ENCODE measurements around the gene RNASEL. TPM values are rescaled to one million over a fixed set of nuclear protein-coding genes. Genes with fewer than 3 reads are reported as not detected.

Gene RNASEL
- total and polyA plus RNA-seq, 5 donors from 2014 or later = 6.2 to 10.5 (median 9.1) TPM

DNA sequence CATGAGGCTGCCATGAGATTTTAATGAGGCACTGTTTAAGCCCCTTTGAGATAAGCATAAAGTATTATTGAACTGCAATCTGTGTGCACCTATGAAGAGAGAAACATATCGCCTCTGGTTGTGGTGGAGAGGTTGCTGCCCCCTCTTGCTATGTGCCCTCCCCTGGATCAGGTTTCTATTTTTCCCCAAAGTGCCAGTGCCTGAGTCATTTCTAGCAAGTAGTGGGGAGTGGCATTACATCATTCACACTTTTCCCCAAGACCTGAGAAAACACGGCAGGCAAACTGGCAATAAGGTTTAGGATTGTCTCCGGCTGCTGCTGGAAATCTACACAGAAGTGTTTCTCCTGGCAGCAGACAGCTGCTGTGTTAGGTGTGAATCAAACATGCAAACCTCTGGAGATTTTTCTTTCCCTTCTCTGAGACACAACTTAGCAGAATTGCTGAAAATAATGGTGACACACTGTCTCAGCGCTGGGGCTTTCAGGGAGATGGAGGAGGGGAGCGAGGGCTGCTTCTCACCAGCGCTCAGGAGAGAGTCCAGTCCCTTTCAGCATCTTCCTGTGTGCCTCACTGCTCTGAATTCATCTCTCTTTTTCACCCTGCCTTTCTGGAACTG, 28.8 kb upstream of the RNASEL start:
- Histone ChIP-seq H3K9me3 (ENCODE audit: control insufficient read depth in 2 of 2, low read length in 2 of 2) (peaks cover 0 to 7% of the 10 kb centered on the region in 2 experiments), H3K27ac (ENCODE audit: insufficient read depth, low read length, poor library complexity, severe bottlenecking) (no peak overlapping the region), H3K4me3 (ENCODE audit: low read depth, low read length) (no peak overlapping the region), H3K4me1 (ENCODE audit: control insufficient read depth, insufficient read depth, low read length, poor library complexity, severe bottlenecking) (peaks cover 33% of the 10 kb centered on the region), H3K27me3 (ENCODE audit: control insufficient read depth, insufficient read depth, low read length) (no peaks in the 10 kb centered on the region), H3K36me3 (ENCODE audit: control insufficient read depth, insufficient read depth, low read length) (no peaks in the 10 kb centered on the region)
- Mint-ChIP-seq H3K4me3 (peak overlapping the region in 1 of 4 donors; percentile 88), H3K9me3 (peaks cover 0 to 9% (median 3%) of the 10 kb centered on the region in 7 donors), H3K27ac (peak overlapping the region in 1 of 3 donors; percentile 48), H3K27me3 (peaks cover 29% of the 10 kb centered on the region), H3K36me3 (peaks cover 4% of the 10 kb centered on the region), H3K4me1 (peaks cover 17 to 37% (median 27%) of the 10 kb centered on the region in 4 donors)
- DNase-seq (no peak), ATAC-seq (ENCODE audit: low read depth in 2 of 2) (no peak)

DNA sequence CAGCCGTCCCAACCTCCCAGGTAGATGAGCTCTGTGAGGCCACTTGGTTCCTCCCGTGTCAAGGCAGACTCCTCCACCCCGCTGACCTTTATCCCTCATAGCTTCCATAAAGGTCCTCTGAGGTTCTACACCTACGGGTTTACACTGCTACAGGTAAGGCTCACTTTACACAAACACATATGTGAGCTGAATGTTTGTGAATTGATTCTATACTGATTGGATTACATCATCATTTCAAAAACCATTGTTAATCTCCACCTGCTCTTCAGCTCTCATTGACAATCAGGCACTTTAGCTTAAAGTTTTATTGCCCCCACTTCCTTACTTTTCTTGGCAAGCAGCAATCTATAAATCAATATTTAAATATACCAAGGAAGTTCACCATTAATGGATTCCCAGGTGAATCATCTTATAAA, 28.0 kb upstream of the RNASEL start:
- Histone ChIP-seq H3K4me1 (ENCODE audit: control insufficient read depth, insufficient read depth, low read length, poor library complexity, severe bottlenecking) (peaks cover 33% of the 10 kb centered on the region), H3K36me3 (ENCODE audit: control insufficient read depth, insufficient read depth, low read length) (no peaks in the 10 kb centered on the region), H3K27me3 (ENCODE audit: control insufficient read depth, insufficient read depth, low read length) (no peaks in the 10 kb centered on the region), H3K27ac (ENCODE audit: insufficient read depth, low read length, poor library complexity, severe bottlenecking) (no peak overlapping the region), H3K9me3 (ENCODE audit: control insufficient read depth in 2 of 2, low read length in 2 of 2) (peaks cover 0 to 7% of the 10 kb centered on the region in 2 experiments), H3K4me3 (ENCODE audit: low read depth, low read length) (no peak overlapping the region)
- peak overlapping the region in 2 of 3 donors; percentile 83 to 94 for H3K27ac Mint-ChIP-seq
- H3K4me1 Mint-ChIP-seq = peaks cover 17 to 37% (median 27%) of the 10 kb centered on the region in 4 donors
- H3K36me3 Mint-ChIP-seq = peaks cover 4% of the 10 kb centered on the region
- no peak for DNase-seq
- no peak for ATAC-seq (ENCODE audit: low read depth in 2 of 2)
- peak overlapping the region; percentile 6 to 88 (median 66) for H3K4me3 Mint-ChIP-seq
- peaks cover 0 to 9% (median 3%) of the 10 kb centered on the region in 7 donors for H3K9me3 Mint-ChIP-seq
- peaks cover 29% of the 10 kb centered on the region for H3K27me3 Mint-ChIP-seq

DNA sequence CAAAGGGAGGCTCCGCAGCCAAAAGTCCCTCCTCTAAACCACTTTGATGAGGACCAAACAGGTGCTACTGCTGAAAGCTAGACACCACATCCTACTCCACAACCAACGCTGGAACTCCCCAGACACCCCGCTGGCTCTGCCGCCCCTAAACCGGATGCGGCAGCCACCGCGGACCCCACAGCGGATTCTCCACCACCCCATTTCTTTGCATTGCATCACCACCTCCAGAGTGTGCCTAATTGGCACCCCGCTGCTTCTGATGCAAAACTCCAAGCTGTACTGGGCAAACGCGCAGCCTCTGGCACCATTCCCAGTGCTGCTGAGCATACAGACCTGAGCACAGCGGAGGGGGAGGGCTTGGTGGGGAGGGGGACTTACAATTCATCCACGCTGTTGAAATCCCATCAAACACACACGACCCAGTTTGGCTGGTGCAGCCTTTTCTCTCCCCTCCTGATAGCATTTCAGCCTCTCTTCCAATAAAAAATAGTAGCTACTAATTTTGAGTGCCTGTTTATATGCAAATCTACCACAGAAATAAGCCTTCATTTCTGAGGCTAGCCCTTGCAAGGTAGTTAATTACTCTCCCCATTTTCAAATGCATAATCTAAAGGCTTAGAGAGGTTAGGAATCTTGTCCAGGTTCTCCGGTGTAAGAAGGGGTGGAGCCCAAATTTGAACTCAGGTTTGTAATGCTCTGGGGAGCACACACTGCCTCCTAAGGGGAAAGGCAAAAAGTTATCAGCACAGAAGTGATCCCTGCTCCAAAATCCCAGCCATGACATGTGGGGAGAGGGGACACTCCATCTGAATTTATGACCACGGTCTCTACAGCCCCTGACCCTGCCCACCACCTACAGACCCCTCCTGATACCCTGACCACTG, 27.3 kb upstream of the RNASEL start:
- Histone ChIP-seq H3K27ac (ENCODE audit: insufficient read depth, low read length, poor library complexity, severe bottlenecking) (no peak overlapping the region), H3K4me1 (ENCODE audit: control insufficient read depth, insufficient read depth, low read length, poor library complexity, severe bottlenecking) (peaks cover 33% of the 10 kb centered on the region), H3K4me3 (ENCODE audit: low read depth, low read length) (peak overlapping the region; percentile 94), H3K9me3 (ENCODE audit: control insufficient read depth in 2 of 2, low read length in 2 of 2) (peaks cover 0 to 7% of the 10 kb centered on the region in 2 experiments), H3K36me3 (ENCODE audit: control insufficient read depth, insufficient read depth, low read length) (no peaks in the 10 kb centered on the region), H3K27me3 (ENCODE audit: control insufficient read depth, insufficient read depth, low read length) (no peaks in the 10 kb centered on the region)
- peak overlapping the region; percentile 83 to 94 (median 91) for H3K27ac Mint-ChIP-seq
- ATAC-seq (ENCODE audit: low read depth in 2 of 2) = peak; percentile 90 to 92
- peaks cover 4% of the 10 kb centered on the region for H3K36me3 Mint-ChIP-seq
- H3K4me3 Mint-ChIP-seq = peak overlapping the region; percentile 86 to 90 (median 88)
- peaks cover 17 to 37% (median 27%) of the 10 kb centered on the region in 4 donors for H3K4me1 Mint-ChIP-seq
- H3K9me3 Mint-ChIP-seq = peaks cover 0 to 9% (median 3%) of the 10 kb centered on the region in 7 donors
- peak; percentile 77 to 93 (median 88) for DNase-seq
- peaks cover 29% of the 10 kb centered on the region for H3K27me3 Mint-ChIP-seq

DNA sequence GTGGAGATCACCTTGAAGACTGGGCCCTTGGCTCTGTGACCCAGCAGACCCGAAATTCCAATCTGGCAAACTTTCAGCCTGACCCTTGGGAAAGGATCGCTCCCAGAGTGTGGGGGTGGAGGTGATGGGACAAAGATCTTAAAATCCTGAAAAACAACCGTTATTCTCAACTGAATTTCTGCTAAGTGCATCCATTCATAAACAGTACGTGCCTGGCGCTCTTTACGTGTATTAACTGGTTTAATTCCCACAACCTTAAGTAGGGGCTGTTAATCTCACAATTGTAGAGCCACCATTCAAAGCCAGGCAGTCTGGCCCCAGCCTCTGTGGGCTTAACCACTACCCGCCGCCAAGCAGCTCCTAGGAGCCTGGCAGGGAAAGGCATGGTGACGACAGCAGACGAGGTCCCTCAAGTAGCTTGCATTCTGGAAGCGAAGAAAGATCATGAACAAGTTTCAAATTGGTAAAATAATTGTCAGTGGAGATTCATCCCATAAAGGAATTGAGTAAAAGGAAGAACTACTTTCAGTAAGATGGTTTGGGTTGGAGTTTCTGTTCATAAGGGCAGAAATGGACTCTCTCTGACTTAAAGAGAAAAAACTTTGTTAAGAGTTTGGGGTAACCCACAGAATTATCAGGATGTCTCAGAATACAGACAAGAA, 26.5 kb upstream of the RNASEL start:
- peaks cover 17 to 37% (median 27%) of the 10 kb centered on the region in 4 donors for H3K4me1 Mint-ChIP-seq
- H3K27ac ChIP-seq (ENCODE audit: insufficient read depth, low read length, poor library complexity, severe bottlenecking) = no peak overlapping the region
- H3K4me3 ChIP-seq (ENCODE audit: low read depth, low read length) = peak overlapping the region; percentile 94
- DNase-seq (peak in 1 of 3 donors; percentile 19), ATAC-seq (ENCODE audit: low read depth in 2 of 2) (no peak)
- peaks cover 0 to 1% of the 10 kb centered on the region in 2 experiments for H3K9me3 ChIP-seq (ENCODE audit: control insufficient read depth in 2 of 2, low read length in 2 of 2)
- peaks cover 4% of the 10 kb centered on the region for H3K36me3 Mint-ChIP-seq
- H3K4me3 Mint-ChIP-seq = peak overlapping the region; percentile 86 to 90 (median 88)
- H3K27ac Mint-ChIP-seq = peak overlapping the region; percentile 52 to 91 (median 83)
- H3K9me3 Mint-ChIP-seq = peaks cover 0 to 2% (median 2%) of the 10 kb centered on the region in 7 donors
- peaks cover 29% of the 10 kb centered on the region for H3K27me3 Mint-ChIP-seq
- H3K4me1 ChIP-seq (ENCODE audit: control insufficient read depth, insufficient read depth, low read length, poor library complexity, severe bottlenecking) = peaks cover 33% of the 10 kb centered on the region
- no peaks in the 10 kb centered on the region for H3K27me3 ChIP-seq (ENCODE audit: control insufficient read depth, insufficient read depth, low read length)
- no peaks in the 10 kb centered on the region for H3K36me3 ChIP-seq (ENCODE audit: control insufficient read depth, insufficient read depth, low read length)

DNA sequence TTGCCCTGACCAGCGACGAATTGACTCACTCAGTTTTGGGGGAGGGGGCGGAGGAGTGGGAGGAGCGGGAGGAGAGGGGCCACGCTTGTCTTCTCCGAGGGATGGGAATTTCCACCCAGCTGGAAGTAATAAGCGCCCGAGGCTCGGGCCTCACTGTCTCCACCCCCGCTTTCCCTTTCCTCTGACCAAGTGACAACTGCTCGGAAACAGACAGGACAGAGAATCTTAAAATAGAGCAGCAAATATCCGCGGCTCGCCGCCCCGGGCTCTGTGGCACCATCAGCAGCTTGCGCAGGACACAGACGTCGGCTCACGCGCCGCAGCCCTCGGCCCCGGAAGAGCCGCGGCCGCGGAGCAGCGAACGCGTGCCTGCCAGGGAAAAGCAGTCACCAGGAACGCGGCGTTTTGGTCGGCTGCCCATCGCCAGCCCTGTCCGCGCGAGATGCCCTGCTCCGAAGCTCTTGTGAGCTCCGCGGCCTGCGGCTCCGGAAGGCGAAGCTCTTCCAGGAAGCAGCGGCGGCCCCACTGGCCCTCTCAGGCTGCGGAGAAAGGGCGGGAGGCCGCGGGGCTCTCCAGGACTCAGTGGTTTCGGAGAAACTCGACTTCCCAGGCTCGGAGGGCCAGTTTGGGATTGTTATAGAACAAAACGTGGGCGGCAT, 25.9 kb upstream of the RNASEL start:
- Mint-ChIP-seq H3K27ac (peak overlapping the region; percentile 52 to 91 (median 83)), H3K4me1 (peaks cover 17 to 37% (median 27%) of the 10 kb centered on the region in 4 donors), H3K36me3 (peaks cover 4% of the 10 kb centered on the region), H3K27me3 (peaks cover 29% of the 10 kb centered on the region), H3K4me3 (peak overlapping the region; percentile 86 to 90 (median 88)), H3K9me3 (peaks cover 0 to 2% (median 0%) of the 10 kb centered on the region in 7 donors)
- Histone ChIP-seq H3K9me3 (ENCODE audit: control insufficient read depth in 2 of 2, low read length in 2 of 2) (no peaks in the 10 kb centered on the region), H3K4me3 (ENCODE audit: low read depth, low read length) (peak overlapping the region; percentile 94), H3K4me1 (ENCODE audit: control insufficient read depth, insufficient read depth, low read length, poor library complexity, severe bottlenecking) (peaks cover 33% of the 10 kb centered on the region), H3K27me3 (ENCODE audit: control insufficient read depth, insufficient read depth, low read length) (no peaks in the 10 kb centered on the region), H3K36me3 (ENCODE audit: control insufficient read depth, insufficient read depth, low read length) (no peaks in the 10 kb centered on the region), H3K27ac (ENCODE audit: insufficient read depth, low read length, poor library complexity, severe bottlenecking) (no peak overlapping the region)
- ATAC-seq (ENCODE audit: low read depth in 2 of 2) (peak; percentile 25 to 29), DNase-seq (peak in 2 of 3 donors; percentile 35 to 60)

DNA sequence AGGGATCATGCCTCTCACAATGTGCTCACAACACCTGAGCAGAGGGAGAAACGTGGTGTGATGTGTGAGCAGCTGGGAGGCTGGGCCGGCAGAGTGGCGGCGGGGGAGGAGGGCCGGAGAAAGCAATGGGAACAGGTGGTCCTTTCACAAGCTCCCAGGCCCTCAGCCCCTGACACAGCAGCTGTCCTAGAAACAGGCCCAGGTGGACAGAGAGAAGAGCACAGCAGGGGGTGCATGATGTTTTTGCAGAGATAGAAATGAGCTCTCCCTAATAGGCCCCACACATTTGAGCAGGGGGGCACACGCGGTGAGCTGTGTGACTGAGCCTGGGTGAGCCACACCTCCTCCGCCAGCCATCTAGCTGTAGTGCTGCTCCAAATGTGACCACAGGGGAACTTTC, 22.7 kb upstream of the RNASEL start:
- no peak for DNase-seq
- no peaks in the 10 kb centered on the region for H3K36me3 ChIP-seq (ENCODE audit: control insufficient read depth, insufficient read depth, low read length)
- no peak overlapping the region for H3K4me3 Mint-ChIP-seq
- H3K27ac ChIP-seq (ENCODE audit: insufficient read depth, low read length, poor library complexity, severe bottlenecking) = no peak overlapping the region
- H3K27me3 Mint-ChIP-seq = peaks cover 36% of the 10 kb centered on the region
- H3K4me3 ChIP-seq (ENCODE audit: low read depth, low read length) = no peak overlapping the region
- no peak overlapping the region for H3K27ac Mint-ChIP-seq
- no peak for ATAC-seq (ENCODE audit: low read depth in 2 of 2)
- H3K9me3 ChIP-seq (ENCODE audit: control insufficient read depth in 2 of 2, low read length in 2 of 2) = no peaks in the 10 kb centered on the region
- no peaks in the 10 kb centered on the region for H3K9me3 Mint-ChIP-seq
- no peaks in the 10 kb centered on the region for H3K27me3 ChIP-seq (ENCODE audit: control insufficient read depth, insufficient read depth, low read length)
- no peaks in the 10 kb centered on the region for H3K36me3 Mint-ChIP-seq
- peaks cover 8 to 29% (median 17%) of the 10 kb centered on the region in 4 donors for H3K4me1 Mint-ChIP-seq
- H3K4me1 ChIP-seq (ENCODE audit: control insufficient read depth, insufficient read depth, low read length, poor library complexity, severe bottlenecking) = peaks cover 30% of the 10 kb centered on the region

DNA sequence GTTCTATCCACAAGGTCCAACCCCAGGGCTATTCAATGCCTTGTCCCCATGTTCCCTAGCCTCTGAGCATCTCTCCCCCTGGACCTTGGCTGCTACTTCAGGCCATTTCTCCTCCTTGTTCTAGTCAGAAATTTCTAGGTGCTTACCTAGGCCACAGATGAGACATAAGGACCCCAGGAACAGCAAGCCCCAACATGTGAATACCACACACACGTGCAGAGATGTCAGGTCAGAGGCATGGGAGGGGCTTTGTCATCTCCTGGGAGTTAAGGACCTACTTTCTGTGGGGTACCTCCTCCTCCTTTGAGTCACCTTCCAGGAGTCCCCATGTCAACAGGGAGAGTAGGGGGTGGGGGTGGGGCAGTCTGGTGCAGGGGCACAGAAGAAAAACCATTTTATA, 22.3 kb upstream of the RNASEL start:
- Histone ChIP-seq H3K27ac (ENCODE audit: insufficient read depth, low read length, poor library complexity, severe bottlenecking) (no peak overlapping the region), H3K4me1 (ENCODE audit: control insufficient read depth, insufficient read depth, low read length, poor library complexity, severe bottlenecking) (peaks cover 25% of the 10 kb centered on the region), H3K4me3 (ENCODE audit: low read depth, low read length) (no peak overlapping the region), H3K36me3 (ENCODE audit: control insufficient read depth, insufficient read depth, low read length) (no peaks in the 10 kb centered on the region), H3K27me3 (ENCODE audit: control insufficient read depth, insufficient read depth, low read length) (no peaks in the 10 kb centered on the region), H3K9me3 (ENCODE audit: control insufficient read depth in 2 of 2, low read length in 2 of 2) (no peaks in the 10 kb centered on the region)
- H3K36me3 Mint-ChIP-seq = no peaks in the 10 kb centered on the region
- DNase-seq (no peak), ATAC-seq (ENCODE audit: low read depth in 2 of 2) (no peak)
- H3K27me3 Mint-ChIP-seq = peaks cover 36% of the 10 kb centered on the region
- H3K4me1 Mint-ChIP-seq = peaks cover 5 to 25% (median 12%) of the 10 kb centered on the region in 4 donors
- H3K9me3 Mint-ChIP-seq = no peaks in the 10 kb centered on the region
- no peak overlapping the region for H3K27ac Mint-ChIP-seq
- no peak overlapping the region for H3K4me3 Mint-ChIP-seq
